ENCODE results near the gene GPR85. TPM values are rescaled to one million over a fixed set of nuclear protein-coding genes. Genes with fewer than 3 reads are reported as not detected.

GPR85 gene
- polyA plus RNA-seq, 3 donors: 0.12 TPM; not detected in 2

GRCh38 chr7:113120647-113121046, 34.0 kb upstream of the GPR85 start:
- peaks cover 0 to 2% (median 0%) of the 10 kb centered on the region in 3 donors for H3K27me3 Mint-ChIP-seq (ENCODE audit: low read depth in 3 of 3)
- intact Hi-C loops (cut with micrococcal nuclease): no loop called here
- TF ChIP-seq CTCF (IDR thresholded peaks at IDR 0.05): no peak
- Histone ChIP-seq H3K79me2 (ENCODE audit: insufficient read depth, low read length) (no peaks in the 10 kb centered on the region), H3K27me3 (ENCODE audit: control insufficient read depth in 2 of 2, insufficient read depth in 2 of 2, low read length in 2 of 2) (no peaks in the 10 kb centered on the region), H3K9me3 (replicated peaks in 1 of 2; ENCODE audit: control insufficient read depth in 1 of 2, insufficient read depth in 1 of 2, low read length in 2 of 2) (no peaks in the 10 kb centered on the region), H2AFZ (ENCODE audit: insufficient read depth, low read depth, low read length, poor library complexity, severe bottlenecking) (no peak overlapping the region), H3K4me1 (ENCODE audit: control insufficient read depth in 1 of 2, insufficient read depth in 2 of 2, low read length in 2 of 2) (peaks cover 21 to 27% of the 10 kb centered on the region in 2 donors), H3K36me3 (replicated peaks in 1 of 2; ENCODE audit: control insufficient read depth in 1 of 2, insufficient read depth in 2 of 2, low read length in 2 of 2) (no peaks in the 10 kb centered on the region), H3K27ac (ENCODE audit: low read depth in 1 of 2, low read length in 2 of 2) (no peak overlapping the region), H3K9ac (ENCODE audit: insufficient read depth, low read length, poor library complexity, severe bottlenecking) (no peak overlapping the region), H3K4me3 (replicated peaks in 1 of 3; ENCODE audit: low read depth in 2 of 3, low read length in 3 of 3) (no peak overlapping the region), H4K20me1 (ENCODE audit: insufficient read depth, low read length) (no peaks in the 10 kb centered on the region), H3K4me2 (replicated peaks; ENCODE audit: extremely low read depth, low read length, poor library complexity, severe bottlenecking) (no peak overlapping the region)
- H3K27ac Mint-ChIP-seq: no peak overlapping the region
- no peak overlapping the region for H3K4me3 Mint-ChIP-seq
- H3K36me3 Mint-ChIP-seq: no peaks in the 10 kb centered on the region
- peaks cover 0 to 3% (median 0%) of the 10 kb centered on the region in 7 donors for H3K9me3 Mint-ChIP-seq
- DNase-seq: peak in 2 of 3 donors; percentile 37 to 58
- peaks cover 21% of the 10 kb centered on the region for H3K4me1 Mint-ChIP-seq
- no CpG with 5 or more reads among the region's 1 CpG for WGBS (ENCODE audit: insufficient coverage)

DNA sequence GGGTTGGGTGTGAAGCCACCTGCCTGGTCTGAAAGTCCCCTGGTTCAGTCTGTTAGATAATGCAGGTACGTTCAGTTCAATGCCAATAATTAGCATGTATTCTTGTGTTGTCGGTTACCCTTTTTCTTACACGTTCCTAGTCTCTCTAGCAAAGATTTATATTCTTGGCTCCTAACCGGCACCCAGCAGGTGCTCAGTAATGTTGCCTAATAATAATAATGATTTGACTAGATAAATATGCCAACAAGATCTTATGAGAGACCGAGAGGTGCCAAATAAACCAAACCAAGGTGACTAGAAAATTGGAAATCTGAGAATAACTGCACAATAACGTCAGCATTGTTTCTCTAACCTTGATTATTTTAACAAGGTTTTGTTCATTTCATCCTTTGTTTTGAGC, 32.8 kb upstream of the GPR85 start:
- peaks cover 0 to 2% (median 0%) of the 10 kb centered on the region in 7 donors for H3K9me3 Mint-ChIP-seq
- peak overlapping the region in 1 of 7 donors; percentile 93 for H3K27ac Mint-ChIP-seq
- H3K4me2 ChIP-seq (replicated peaks; ENCODE audit: extremely low read depth, low read length, poor library complexity, severe bottlenecking): peak overlapping the region; percentile 83
- H3K27me3 ChIP-seq (ENCODE audit: control insufficient read depth in 2 of 2, insufficient read depth in 2 of 2, low read length in 2 of 2): no peaks in the 10 kb centered on the region
- peaks cover 0 to 2% (median 0%) of the 10 kb centered on the region in 3 donors for H3K27me3 Mint-ChIP-seq (ENCODE audit: low read depth in 3 of 3)
- peaks cover 21% of the 10 kb centered on the region for H3K4me1 Mint-ChIP-seq
- no peak overlapping the region for H3K27ac ChIP-seq (ENCODE audit: low read depth in 1 of 2, low read length in 2 of 2)
- H3K9me3 ChIP-seq (replicated peaks in 1 of 2; ENCODE audit: control insufficient read depth in 1 of 2, insufficient read depth in 1 of 2, low read length in 2 of 2): no peaks in the 10 kb centered on the region
- no peaks in the 10 kb centered on the region for H3K79me2 ChIP-seq (ENCODE audit: insufficient read depth, low read length)
- intact Hi-C loops (cut with micrococcal nuclease): no loop called here
- H2AFZ ChIP-seq (ENCODE audit: insufficient read depth, low read depth, low read length, poor library complexity, severe bottlenecking): peak overlapping the region; percentile 85
- WGBS (ENCODE audit: insufficient coverage): 100% methylated on average over 1 of the region's 6 CpGs
- H4K20me1 ChIP-seq (ENCODE audit: insufficient read depth, low read length): no peaks in the 10 kb centered on the region
- H3K36me3 ChIP-seq (replicated peaks in 1 of 2; ENCODE audit: control insufficient read depth in 1 of 2, insufficient read depth in 2 of 2, low read length in 2 of 2): no peaks in the 10 kb centered on the region
- peak overlapping the region in 1 of 3 experiments; percentile 80 for H3K4me3 ChIP-seq (replicated peaks in 1 of 3; ENCODE audit: low read depth in 2 of 3, low read length in 3 of 3)
- no peak overlapping the region for H3K9ac ChIP-seq (ENCODE audit: insufficient read depth, low read length, poor library complexity, severe bottlenecking)
- peaks cover 0 to 3% of the 10 kb centered on the region in 2 donors for H3K36me3 Mint-ChIP-seq
- H3K4me1 ChIP-seq (ENCODE audit: control insufficient read depth in 1 of 2, insufficient read depth in 2 of 2, low read length in 2 of 2): peaks cover 21 to 27% of the 10 kb centered on the region in 2 donors
- H3K4me3 Mint-ChIP-seq: no peak overlapping the region
- no peak for TF ChIP-seq CTCF (IDR thresholded peaks at IDR 0.05)
- DNase-seq: no peak

Measured in CD14-positive monocyte (primary cell).